KMS-11 (cell line): ENCODE measurements around the gene SETD1B.

Experiments used
- H2AFZ ChIP-seq: fragments of 200-600 bp; sonication (generic); 2 replicates; pipeline ENCODE4 v1.6.1; 2016; ENCODE audit warnings: antibody characterized with exemption, mixed run types, low read depth
- H3K27ac ChIP-seq: fragments of 200-600 bp; sonication (generic); 2 replicates; pipeline ENCODE4 v1.6.1; 2016; ENCODE audit warnings: mild to moderate bottlenecking, mixed run types
- H3K27me3 ChIP-seq: fragments of 200-600 bp; sonication (generic); 2 replicates; pipeline ENCODE4 v1.6.1; 2017; ENCODE audit warnings: mild to moderate bottlenecking, low read depth, mixed run types, moderate library complexity; ENCODE audit not compliant: insufficient read depth
- H3K36me3 ChIP-seq: fragments of 200-600 bp; sonication (generic); 2 replicates; pipeline ENCODE4 v1.6.1; 2017; ENCODE audit warnings: mild to moderate bottlenecking, mixed run types; ENCODE audit not compliant: insufficient read depth
- H3K4me1 ChIP-seq: fragments of 200-600 bp; sonication (generic); 2 replicates; pipeline ENCODE4 v1.6.1; 2016; ENCODE audit warnings: mild to moderate bottlenecking, low read depth, mixed run types; ENCODE audit not compliant: poor library complexity, severe bottlenecking
- H3K4me2 ChIP-seq: fragments of 200-600 bp; sonication (generic); 2 replicates; pipeline ENCODE4 v1.7.0; 2016; ENCODE audit warnings: mild to moderate bottlenecking, mixed run types
- H3K4me3 ChIP-seq: fragments of 200-600 bp; sonication (generic); IDR thresholded peaks from 2 replicates; pipeline ENCODE4 v1.6.1; 2017; ENCODE audit warnings: low read depth, low read length, mixed read lengths; ENCODE audit not compliant: insufficient read depth
- H3K79me2 ChIP-seq: fragments of 200-600 bp; sonication (generic); 2 replicates; pipeline ENCODE4 v1.6.1; 2016; ENCODE audit warnings: low read depth, mixed run types; ENCODE audit not compliant: insufficient read depth
- H3K9ac ChIP-seq: fragments of 200-600 bp; sonication (generic); 2 replicates; pipeline ENCODE4 v1.6.1; 2016; ENCODE audit warnings: mild to moderate bottlenecking, mixed run types
- H4K20me1 ChIP-seq: fragments of 200-600 bp; sonication (generic); 2 replicates; pipeline ENCODE4 v1.6.1; 2016; ENCODE audit warnings: mild to moderate bottlenecking, mixed run types; ENCODE audit not compliant: insufficient read depth
- TF ChIP-seq, protein P1 (sequence below): fragments of 200-600 bp; sonication (generic); conservative IDR thresholded peaks from 2 replicates; pipeline ENCODE4 v1.6.1; 2017; ENCODE audit warnings: low read depth, mild to moderate bottlenecking, antibody characterized with exemption, low read length, moderate library complexity, mixed read lengths

Gene SETD1B

DNA sequence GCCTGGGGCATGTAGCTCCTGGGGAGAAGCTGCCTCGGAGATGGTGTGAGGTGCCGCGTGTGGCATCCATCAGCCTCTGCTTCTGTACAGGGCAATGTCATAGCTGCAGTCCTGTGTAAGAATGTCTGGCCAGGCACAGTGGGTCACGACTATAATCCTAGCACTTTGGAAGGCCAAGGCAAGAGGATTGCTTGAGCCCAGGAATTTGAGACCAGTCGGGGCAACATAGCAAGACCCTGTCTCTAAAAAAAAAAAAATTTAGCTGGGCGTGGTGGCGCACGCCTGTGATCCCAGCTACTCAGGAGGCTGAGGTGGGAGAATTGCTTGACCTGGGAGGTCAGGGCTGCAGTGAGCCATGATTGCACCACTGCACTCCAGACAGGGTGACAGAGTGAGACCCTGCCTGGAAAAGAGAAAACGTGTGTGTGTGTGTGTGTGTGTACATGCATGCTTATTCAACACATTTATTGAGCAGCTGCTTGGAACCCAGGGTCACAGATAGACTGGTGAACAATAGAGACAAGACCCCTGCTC lies 34.4 kb upstream of the SETD1B start:
- no peaks in the 10 kb centered on the region for H4K20me1 ChIP-seq
- no peak overlapping the region for H3K4me3 ChIP-seq
- H3K27me3 ChIP-seq: no peaks in the 10 kb centered on the region
- H3K9ac ChIP-seq: no peak overlapping the region
- no peak overlapping the region for H2AFZ ChIP-seq
- H3K36me3 ChIP-seq: no peaks in the 10 kb centered on the region
- TF ChIP-seq, protein P1, sequence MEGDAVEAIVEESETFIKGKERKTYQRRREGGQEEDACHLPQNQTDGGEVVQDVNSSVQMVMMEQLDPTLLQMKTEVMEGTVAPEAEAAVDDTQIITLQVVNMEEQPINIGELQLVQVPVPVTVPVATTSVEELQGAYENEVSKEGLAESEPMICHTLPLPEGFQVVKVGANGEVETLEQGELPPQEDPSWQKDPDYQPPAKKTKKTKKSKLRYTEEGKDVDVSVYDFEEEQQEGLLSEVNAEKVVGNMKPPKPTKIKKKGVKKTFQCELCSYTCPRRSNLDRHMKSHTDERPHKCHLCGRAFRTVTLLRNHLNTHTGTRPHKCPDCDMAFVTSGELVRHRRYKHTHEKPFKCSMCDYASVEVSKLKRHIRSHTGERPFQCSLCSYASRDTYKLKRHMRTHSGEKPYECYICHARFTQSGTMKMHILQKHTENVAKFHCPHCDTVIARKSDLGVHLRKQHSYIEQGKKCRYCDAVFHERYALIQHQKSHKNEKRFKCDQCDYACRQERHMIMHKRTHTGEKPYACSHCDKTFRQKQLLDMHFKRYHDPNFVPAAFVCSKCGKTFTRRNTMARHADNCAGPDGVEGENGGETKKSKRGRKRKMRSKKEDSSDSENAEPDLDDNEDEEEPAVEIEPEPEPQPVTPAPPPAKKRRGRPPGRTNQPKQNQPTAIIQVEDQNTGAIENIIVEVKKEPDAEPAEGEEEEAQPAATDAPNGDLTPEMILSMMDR: no peak
- H3K79me2 ChIP-seq: no peaks in the 10 kb centered on the region
- H3K27ac ChIP-seq: no peak overlapping the region
- H3K4me1 ChIP-seq: peaks cover 8% of the 10 kb centered on the region
- no peak overlapping the region for H3K4me2 ChIP-seq

DNA sequence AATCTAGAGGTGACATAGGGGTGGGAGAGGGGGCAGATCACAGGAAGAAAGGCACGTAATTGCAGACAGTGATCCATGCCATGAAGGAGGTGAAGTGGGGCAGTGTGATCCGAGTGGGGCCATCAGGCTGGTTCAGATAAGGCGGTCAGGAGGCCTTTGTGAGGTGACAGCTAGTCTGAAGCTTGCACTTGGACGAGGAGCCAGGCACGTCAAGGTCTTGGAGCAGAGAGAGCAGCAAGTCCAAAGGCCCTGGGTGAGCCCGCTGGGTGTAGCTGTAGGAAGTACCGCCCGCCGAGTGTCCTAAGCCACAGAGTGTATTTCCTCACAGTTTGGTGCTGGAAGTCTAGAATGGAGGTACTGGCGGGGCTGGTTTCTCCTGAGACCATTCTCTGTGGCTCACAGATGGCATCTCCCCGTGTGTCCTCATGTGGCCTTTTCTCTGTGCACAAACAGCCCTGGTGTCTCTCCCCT lies 33.9 kb upstream of the SETD1B start:
- Histone ChIP-seq H4K20me1 (no peaks in the 10 kb centered on the region), H3K27ac (no peak overlapping the region), H2AFZ (no peak overlapping the region), H3K27me3 (no peaks in the 10 kb centered on the region), H3K79me2 (no peaks in the 10 kb centered on the region), H3K4me1 (peaks cover 8% of the 10 kb centered on the region), H3K4me2 (no peak overlapping the region), H3K9ac (no peak overlapping the region), H3K36me3 (no peaks in the 10 kb centered on the region), H3K4me3 (no peak overlapping the region)
- TF ChIP-seq, protein P1: no peak

DNA sequence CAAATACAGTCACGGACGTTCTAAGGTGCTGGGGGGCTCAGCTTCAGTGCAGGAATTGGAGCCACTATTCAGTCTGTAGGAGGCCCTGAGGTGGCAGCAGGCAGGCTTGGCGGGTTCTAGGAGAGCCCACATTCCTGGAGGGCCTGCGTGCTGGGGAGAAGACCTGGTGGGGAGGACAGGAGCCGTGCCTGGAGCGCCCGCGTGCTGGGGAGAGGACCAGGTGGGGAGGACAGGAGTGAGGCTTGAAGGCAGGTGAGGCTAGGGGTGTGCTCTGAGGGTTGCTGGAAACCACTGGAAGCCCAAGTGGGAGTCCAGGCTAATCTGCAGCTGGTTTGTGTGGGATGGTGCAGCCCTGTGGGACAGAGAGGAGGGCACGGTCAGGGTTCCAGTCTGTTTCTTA lies 33.4 kb upstream of the SETD1B start:
- Histone ChIP-seq H3K27me3 (no peaks in the 10 kb centered on the region), H3K9ac (no peak overlapping the region), H3K4me3 (no peak overlapping the region), H2AFZ (no peak overlapping the region), H3K36me3 (no peaks in the 10 kb centered on the region), H3K4me2 (no peak overlapping the region), H3K27ac (no peak overlapping the region), H3K4me1 (peaks cover 8% of the 10 kb centered on the region), H3K79me2 (no peaks in the 10 kb centered on the region), H4K20me1 (no peaks in the 10 kb centered on the region)
- TF ChIP-seq, protein P1: no peak

DNA sequence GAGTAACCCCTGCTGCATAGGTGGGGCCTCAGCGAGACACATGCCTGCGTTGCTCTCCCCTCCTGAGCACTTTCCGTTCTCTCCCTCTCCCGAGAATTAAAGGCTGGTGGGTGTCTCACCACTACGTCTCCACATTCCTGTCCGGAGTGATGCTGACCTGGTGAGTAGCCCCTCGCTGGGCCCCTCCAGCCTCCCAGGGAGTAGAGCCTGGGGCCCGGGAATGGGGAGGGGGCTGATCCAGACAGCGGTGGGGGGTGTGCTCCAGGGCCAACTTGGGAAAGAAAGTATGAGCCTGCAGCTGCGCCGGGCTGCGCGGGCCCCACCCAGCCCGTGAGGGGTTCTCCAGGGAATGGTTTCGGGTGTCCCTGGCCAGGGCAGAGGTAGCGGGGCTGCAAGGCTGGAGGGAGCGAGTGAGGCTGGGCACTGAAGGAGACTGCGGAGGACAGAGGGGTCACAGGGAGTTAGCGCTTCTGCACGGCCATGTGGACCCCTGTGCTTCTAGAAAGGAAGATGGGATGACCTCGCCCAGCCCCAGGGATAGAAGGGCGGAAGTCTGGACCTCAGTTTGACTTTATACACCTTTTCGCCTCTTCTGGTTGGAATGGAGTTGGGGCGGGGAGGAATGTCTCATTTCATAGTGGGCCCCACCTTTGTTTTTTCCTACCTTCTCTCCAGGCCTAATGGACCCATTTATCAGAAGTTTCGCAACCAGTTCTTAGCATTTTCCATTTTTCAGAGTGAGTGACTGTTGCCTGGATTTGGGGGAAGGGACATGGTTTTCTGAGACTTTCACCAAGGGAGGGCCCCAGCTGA lies 32.8 kb upstream of the SETD1B start:
- no peak overlapping the region for H3K9ac ChIP-seq

More for the DNA sequence above, 32.8 kb upstream of the SETD1B start:
- Histone ChIP-seq H3K4me3 (no peak overlapping the region), H4K20me1 (no peaks in the 10 kb centered on the region), H3K79me2 (no peaks in the 10 kb centered on the region), H2AFZ (no peak overlapping the region), H3K27me3 (no peaks in the 10 kb centered on the region), H3K4me1 (peaks cover 8% of the 10 kb centered on the region), H3K27ac (no peak overlapping the region), H3K4me2 (no peak overlapping the region), H3K36me3 (no peaks in the 10 kb centered on the region)
- TF ChIP-seq, protein P1: no peak
